ENCODE results near the gene ZSCAN5A.

The ZSCAN5A gene

DNA sequence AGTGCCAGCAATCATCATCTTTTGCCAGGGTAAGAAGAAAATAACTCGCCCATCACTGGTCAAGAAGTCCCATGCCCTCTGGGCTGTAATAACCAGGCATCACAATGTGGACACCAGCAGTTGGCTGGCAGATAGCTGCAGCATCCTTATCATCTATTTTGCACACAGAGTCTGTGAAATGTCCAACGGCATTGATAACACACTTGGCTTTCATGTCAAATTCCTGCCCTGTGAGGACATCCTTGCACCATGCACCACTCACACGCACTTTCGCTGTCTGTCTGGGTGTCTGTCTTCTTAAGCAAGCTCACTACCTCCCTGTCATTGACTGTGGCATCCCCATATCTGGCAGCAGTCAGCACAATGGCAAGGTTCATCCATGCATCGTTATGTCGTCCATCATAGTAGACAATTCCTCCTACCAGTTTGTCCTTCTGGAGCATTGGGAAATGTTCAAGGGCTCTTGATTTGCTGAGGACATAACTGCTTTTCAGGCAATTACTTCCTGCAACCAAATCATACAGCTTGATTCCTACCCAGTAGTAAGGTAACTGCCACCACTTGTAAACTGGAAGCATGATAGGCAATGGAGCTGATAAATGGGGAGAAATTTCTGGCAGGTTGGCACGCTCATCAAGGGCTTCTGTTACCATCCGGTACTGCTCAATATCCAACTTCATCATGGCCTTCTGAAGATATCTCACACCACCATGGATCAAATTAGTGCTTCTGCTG, 6.8 kb upstream of the ZSCAN5A start:
- DNase-seq (ENCODE audit: extremely low read depth, low read depth): no peak
- TF ChIP-seq, protein P1, sequence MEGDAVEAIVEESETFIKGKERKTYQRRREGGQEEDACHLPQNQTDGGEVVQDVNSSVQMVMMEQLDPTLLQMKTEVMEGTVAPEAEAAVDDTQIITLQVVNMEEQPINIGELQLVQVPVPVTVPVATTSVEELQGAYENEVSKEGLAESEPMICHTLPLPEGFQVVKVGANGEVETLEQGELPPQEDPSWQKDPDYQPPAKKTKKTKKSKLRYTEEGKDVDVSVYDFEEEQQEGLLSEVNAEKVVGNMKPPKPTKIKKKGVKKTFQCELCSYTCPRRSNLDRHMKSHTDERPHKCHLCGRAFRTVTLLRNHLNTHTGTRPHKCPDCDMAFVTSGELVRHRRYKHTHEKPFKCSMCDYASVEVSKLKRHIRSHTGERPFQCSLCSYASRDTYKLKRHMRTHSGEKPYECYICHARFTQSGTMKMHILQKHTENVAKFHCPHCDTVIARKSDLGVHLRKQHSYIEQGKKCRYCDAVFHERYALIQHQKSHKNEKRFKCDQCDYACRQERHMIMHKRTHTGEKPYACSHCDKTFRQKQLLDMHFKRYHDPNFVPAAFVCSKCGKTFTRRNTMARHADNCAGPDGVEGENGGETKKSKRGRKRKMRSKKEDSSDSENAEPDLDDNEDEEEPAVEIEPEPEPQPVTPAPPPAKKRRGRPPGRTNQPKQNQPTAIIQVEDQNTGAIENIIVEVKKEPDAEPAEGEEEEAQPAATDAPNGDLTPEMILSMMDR (IDR thresholded peaks at IDR 0.05; ENCODE audit: low read depth, low read length): no peak

DNA sequence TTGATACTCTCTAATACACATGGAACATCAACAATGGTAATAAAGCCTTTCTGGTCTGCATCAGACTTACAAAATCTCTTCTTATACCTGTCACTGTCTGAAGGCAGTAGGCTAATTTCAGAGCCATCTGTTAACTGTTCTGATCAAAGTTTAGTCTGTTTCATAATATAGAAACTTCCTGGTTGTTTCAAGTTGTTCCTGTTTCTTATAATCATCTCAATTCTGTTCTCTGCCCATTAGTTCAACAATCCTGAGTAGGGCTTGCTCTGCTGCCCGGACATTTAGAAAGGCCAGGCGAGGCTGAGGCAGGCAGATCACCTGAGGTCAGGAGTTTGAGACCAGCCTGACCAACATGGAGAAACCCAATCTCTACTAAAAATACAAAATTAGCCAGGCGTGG, 5.4 kb upstream of the ZSCAN5A start:
- TF ChIP-seq, protein P1 (IDR thresholded peaks at IDR 0.05; ENCODE audit: low read depth, low read length): no peak
- no peak for DNase-seq (ENCODE audit: extremely low read depth, low read depth)

DNA sequence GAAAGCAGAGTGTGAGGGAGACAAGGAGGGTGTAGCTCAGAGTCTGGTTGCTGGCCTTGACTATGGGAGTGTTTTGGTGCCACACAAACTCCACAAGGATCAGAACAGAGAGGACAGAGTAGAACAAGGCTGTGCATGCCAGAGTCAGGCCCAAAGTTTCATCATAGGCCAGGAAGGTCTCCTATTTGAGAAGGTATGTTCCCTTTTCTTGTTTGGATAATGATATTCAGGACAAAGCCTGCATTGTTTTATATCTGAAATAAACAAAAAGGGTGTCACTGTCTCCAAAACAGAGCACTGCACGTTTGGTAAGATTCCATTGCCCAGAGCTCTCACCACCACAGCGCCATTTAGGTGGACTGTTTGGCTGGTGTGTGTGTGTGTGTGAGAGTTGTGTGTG, 3.1 kb upstream of the ZSCAN5A start:
- no peak for DNase-seq (ENCODE audit: extremely low read depth, low read depth)
- TF ChIP-seq, protein P1 (IDR thresholded peaks at IDR 0.05; ENCODE audit: low read depth, low read length): no peak

DNA sequence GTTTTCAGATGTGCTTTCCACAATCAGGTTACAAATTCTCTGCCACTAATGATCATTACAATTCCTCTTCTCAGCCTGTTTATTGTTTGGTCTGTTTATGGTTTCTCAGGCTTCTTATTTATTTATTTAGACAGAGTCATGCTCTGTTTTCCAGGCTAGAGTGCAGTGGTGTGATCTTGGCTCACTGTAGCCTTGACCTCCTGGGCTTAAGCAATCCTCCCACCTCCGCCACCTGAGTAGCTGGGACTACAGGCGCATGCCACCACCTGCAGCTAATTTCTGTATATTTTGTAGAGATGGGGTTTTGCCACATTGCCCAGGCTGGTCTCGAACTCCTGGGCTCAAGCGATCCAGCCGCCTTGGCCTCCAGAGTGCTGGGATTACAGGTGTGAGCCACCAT, 2.1 kb upstream of the ZSCAN5A start:
- TF ChIP-seq, protein P1 (IDR thresholded peaks at IDR 0.05; ENCODE audit: low read depth, low read length): no peak
- no peak for DNase-seq (ENCODE audit: extremely low read depth, low read depth)

DNA sequence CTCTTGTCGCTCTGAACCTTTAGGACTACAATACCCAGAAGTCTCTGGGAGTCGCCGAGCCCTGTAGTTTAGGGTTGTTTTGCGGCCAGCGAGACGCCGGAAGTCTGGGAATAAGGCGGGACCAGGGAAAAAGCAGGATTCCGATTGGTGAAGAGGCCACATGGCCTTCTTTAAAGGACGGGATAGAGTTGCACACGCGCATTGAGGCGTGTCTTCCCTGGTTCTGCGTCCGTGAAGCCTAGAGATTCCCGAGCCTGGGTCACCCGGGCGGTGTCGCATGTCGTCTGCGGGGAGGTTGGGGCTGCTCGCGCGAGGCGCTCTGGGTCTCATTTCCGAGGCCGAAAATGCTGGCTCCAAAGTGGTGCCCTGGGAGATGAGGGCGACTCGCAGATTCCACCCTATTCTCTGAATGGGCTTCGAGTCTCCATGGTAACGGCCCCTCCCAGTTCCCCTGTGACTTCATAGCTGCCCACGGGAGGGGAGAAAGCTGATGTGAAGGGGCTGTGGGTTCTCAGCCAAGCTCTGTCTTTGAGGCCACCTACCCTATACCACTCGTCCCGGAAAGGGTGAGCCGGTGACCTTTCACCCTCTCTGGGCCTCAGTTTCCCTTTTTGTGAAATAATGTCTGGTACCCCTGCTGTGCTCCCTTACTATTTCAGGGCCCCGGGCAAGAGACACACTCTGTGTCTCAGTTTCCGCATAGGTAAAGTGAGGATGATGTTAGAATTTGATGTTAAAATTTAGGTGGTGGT, 614 bp upstream of the ZSCAN5A start:
- DNase-seq (ENCODE audit: extremely low read depth, low read depth): peak; percentile 89
- TF ChIP-seq, protein P1 (IDR thresholded peaks at IDR 0.05; ENCODE audit: low read depth, low read length): no peak

DNA sequence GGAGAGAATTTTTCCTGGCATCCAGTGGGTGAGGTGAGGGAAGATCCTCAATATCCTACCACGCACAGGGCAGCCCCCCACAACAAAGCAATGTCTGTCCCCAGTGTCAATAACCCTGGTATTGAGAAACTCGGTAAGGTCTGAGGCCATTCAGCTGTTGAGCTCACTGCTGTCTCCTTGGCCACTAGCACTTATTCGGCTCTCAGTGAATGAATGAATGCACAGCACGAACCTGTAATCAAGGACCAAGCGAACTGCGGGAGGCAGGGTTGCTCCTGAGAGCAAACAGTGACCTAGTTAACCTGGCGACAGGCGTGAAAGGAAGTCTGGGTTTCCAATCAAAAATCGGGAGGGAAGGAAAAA, 640 bp downstream of the ZSCAN5A start:
- DNase-seq (ENCODE audit: extremely low read depth, low read depth): peak; percentile 1
- TF ChIP-seq, protein P1 (IDR thresholded peaks at IDR 0.05; ENCODE audit: low read depth, low read length): no peak
